Spleen (tissue), 11 donors: ENCODE results near the gene DIRAS2. TPM values are rescaled to one million over a fixed set of nuclear protein-coding genes. Genes with fewer than 3 reads are reported as not detected.

Source experiments
- DNase-seq: peaks from one replicate; pipeline ENCODE4 v3.0.0-alpha.2; 2020
- H3K27ac ChIP-seq, 8 donors: fragments of 200-600 bp; sonication (generic) in 7 of 8; 1 replicate in 4 of 8; 2 replicates in 4 of 8; pipeline versions ENCODE4 v1.5.0 to v1.8.0; 2016 to 2021; ENCODE audit warnings: inconsistent platforms in 4 of 8, mild to moderate bottlenecking in 4 of 8, moderate library complexity in 1 of 8
- H3K27me3 ChIP-seq, 7 donors: fragments of 200-600 bp; sonication (generic) in 6 of 7; replicated peaks in 1 of 7; 1 replicate in 4 of 7; 2 replicates in 3 of 7; pipeline versions ENCODE4 v1.5.0 to v1.8.0; 2016 to 2021; ENCODE audit warnings: inconsistent platforms in 3 of 7, mild to moderate bottlenecking in 1 of 7
- H3K36me3 ChIP-seq, 6 donors: fragments of 200-600 bp; sonication (generic) in 5 of 6; 1 replicate in 4 of 6; 2 replicates in 2 of 6; pipeline versions ENCODE4 v1.5.0 to v1.8.0; 2016 to 2021; ENCODE audit warnings: inconsistent platforms in 2 of 6
- H3K4me1 ChIP-seq, 6 donors: fragments of 200-600 bp; sonication (generic) in 5 of 6; 1 replicate in 3 of 6; 2 replicates in 3 of 6; pipeline versions ENCODE4 v1.5.0 to v1.8.0; 2016 to 2021; ENCODE audit warnings: inconsistent platforms in 3 of 6
- H3K4me3 ChIP-seq, 8 donors: fragments of 200-600 bp; sonication (generic) in 7 of 8; 1 replicate in 4 of 8; 2 replicates in 4 of 8; pipeline versions ENCODE4 v1.5.0 to v1.8.0; 2016 to 2021; ENCODE audit warnings: inconsistent platforms in 4 of 8, mild to moderate bottlenecking in 4 of 8, moderate library complexity in 2 of 8
- H3K9me3 ChIP-seq, 8 donors: fragments of 200-600 bp; sonication (generic) in 7 of 8; 1 replicate in 4 of 8; 2 replicates in 4 of 8; pipeline versions ENCODE4 v1.5.0 to v1.8.0; 2016 to 2021; ENCODE audit warnings: inconsistent platforms in 4 of 8
- POLR2A ChIP-seq, 3 donors: fragments of 450-650 bp; IDR thresholded peaks; one replicate each; pipeline ENCODE4 v1.5.1; 2017; ENCODE audit warnings: antibody characterized with exemption in 3 of 3, mild to moderate bottlenecking in 1 of 3
- POLR2AphosphoS5 ChIP-seq, 3 donors: sonication (generic); formaldehyde crosslinking; IDR thresholded peaks; one replicate each; pipeline ENCODE4 v1.5.1; 2017; ENCODE audit warnings: antibody characterized with exemption in 3 of 3
- WGBS, 5 donors: extraction: QIAGEN DNeasy Blood & Tissue Kit in 3 of 5; methylation state at CpG; one replicate each; pipeline versions ENCODE4 v1.1.5 to v1.1.7; 2013 to 2018; 5-methylcytosine and 5-hydroxymethylcytosine counted together
- intact Hi-C: fragments of 100-400 bp; cut with DNase I; formaldehyde crosslinking; loops from one replicate; pipeline ENCODE4 v1.15.0; 2023; ENCODE audit warnings: low total_unique reads
- polyA plus RNA-seq, 3 donors: library from polyadenylated mRNA; stranded (reverse); fragments of 200-250 nt; gene quantifications; one replicate each; pipeline ENCODE4 v1.2.1, GENCODE V29; 2013
- total RNA-seq, 7 donors: library from RNA; depleted of rRNA in 3 of 7; stranded (reverse); fragments of >200 nt in 3 of 7; fragmentation: NEBNext Ultra II Directional in 4 of 7; extraction: Animal tissue kit (Norgen Biotek cat#: 25700) in 4 of 7; gene quantifications; one replicate each; pipeline versions ENCODE4 v1.1.0 to v1.2.1, GENCODE V29; 2016 to 2021
- TF ChIP-seq, protein P1 (sequence below), 11 experiments: fragments of 200-600 bp in 7 of 11; fragments of 450-650 bp in 4 of 11; sonication (generic) in 4 of 11; IDR thresholded peaks in 8 of 11; conservative IDR thresholded peaks in 3 of 11; 1 replicate in 7 of 11; 2 replicates in 4 of 11; pipeline versions ENCODE4 v1.4.0 to v1.8.0; 2016 to 2021; ENCODE audit warnings: antibody characterized with exemption in 11 of 11, inconsistent platforms in 4 of 11, mild to moderate bottlenecking in 1 of 11
- donor health status: healthy with polysubstance abuse.
- donor health status: DM: no; HTN: no; CAD: no; lungs with moderate emphysema.
- donor health status: DM: no; HTN: no; CAD: no.
- donor health status: Bipolar disorder and iron deficiency.
- donor health status: healthy.
- donor health status: DM: no; HTN: no; CAD: no.
- donor health status: DM: yes; HTN: yes; CAD: no.

DIRAS2 gene
- total and polyA plus RNA-seq, 10 donors, result 0.19 TPM; not detected in 9

GRCh38 chr9:90579181-90579580 is 63.4 kb downstream of the DIRAS2 start:
- H3K27me3 ChIP-seq, result no peaks in the 10 kb centered on the region
- H3K4me3 ChIP-seq, result no peak overlapping the region
- H3K36me3 ChIP-seq, result no peaks in the 10 kb centered on the region
- no peaks in the 10 kb centered on the region for H3K9me3 ChIP-seq
- H3K27ac ChIP-seq, result no peak overlapping the region
- H3K4me1 ChIP-seq, result no peaks in the 10 kb centered on the region
- intact Hi-C loops, result no loop called here
- TF ChIP-seq POLR2AphosphoS5 (IDR thresholded peaks at IDR 0.05) (no peak), POLR2A (IDR thresholded peaks at IDR 0.05) (no peak)
- TF ChIP-seq, protein P1, sequence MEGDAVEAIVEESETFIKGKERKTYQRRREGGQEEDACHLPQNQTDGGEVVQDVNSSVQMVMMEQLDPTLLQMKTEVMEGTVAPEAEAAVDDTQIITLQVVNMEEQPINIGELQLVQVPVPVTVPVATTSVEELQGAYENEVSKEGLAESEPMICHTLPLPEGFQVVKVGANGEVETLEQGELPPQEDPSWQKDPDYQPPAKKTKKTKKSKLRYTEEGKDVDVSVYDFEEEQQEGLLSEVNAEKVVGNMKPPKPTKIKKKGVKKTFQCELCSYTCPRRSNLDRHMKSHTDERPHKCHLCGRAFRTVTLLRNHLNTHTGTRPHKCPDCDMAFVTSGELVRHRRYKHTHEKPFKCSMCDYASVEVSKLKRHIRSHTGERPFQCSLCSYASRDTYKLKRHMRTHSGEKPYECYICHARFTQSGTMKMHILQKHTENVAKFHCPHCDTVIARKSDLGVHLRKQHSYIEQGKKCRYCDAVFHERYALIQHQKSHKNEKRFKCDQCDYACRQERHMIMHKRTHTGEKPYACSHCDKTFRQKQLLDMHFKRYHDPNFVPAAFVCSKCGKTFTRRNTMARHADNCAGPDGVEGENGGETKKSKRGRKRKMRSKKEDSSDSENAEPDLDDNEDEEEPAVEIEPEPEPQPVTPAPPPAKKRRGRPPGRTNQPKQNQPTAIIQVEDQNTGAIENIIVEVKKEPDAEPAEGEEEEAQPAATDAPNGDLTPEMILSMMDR (IDR thresholded peaks at IDR 0.05 in 8 of 11, conservative IDR thresholded peaks at IDR 0.05 in 3 of 11), result no peak
- DNase-seq, result no peak
- WGBS, 5 donors, result 83 to 98% (median 86%) methylated on average over 2 of the region's 2 CpGs

DNA sequence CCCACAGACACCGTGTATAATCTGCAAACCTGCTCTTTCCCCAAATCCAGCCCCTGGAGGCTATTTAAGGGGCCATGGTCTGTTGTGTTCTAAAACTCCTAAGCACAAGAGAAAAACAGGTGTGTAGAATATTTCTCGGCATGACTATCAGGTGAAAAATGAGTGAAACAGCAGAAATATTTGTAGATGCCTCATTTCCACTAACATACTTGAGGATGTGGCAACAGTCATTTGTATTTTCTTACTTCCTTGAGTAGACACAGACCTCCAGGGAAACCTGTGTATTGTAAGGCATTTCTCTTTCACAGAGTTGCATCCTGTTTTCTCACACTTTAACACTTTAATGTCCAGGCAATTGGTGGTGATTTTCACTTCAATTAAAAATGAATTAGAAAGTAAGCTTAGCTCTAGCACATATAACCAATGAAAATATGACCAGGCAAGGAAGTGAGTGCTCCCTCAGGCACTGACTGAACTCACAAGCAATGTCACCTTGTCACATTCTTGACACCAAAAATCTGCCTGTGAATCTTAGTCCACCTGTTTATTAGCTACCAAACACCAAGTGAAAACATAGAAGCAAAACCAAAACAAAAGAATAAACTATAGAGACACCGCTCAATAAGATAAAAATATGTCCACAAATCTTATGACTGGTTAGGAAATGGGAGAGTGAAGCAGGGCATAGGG is 64.4 kb downstream of the DIRAS2 start:
- no peak overlapping the region for H3K27ac ChIP-seq
- H3K4me1 ChIP-seq, result no peaks in the 10 kb centered on the region
- TF ChIP-seq, protein P1 (IDR thresholded peaks at IDR 0.05 in 8 of 11, conservative IDR thresholded peaks at IDR 0.05 in 3 of 11), result no peak
- TF ChIP-seq POLR2A (IDR thresholded peaks at IDR 0.05), result no peak
- no peak for TF ChIP-seq POLR2AphosphoS5 (IDR thresholded peaks at IDR 0.05)
- no peak overlapping the region for H3K4me3 ChIP-seq
- H3K36me3 ChIP-seq, result no peaks in the 10 kb centered on the region
- DNase-seq, result no peak
- WGBS, 5 donors, result 57 to 67% (median 61%) methylated on average over 3 of the region's 3 CpGs
- no peaks in the 10 kb centered on the region for H3K9me3 ChIP-seq
- intact Hi-C loops, result no loop called here
- no peaks in the 10 kb centered on the region for H3K27me3 ChIP-seq

- Histone ChIP-seq H3K9me3 (no peaks in the 10 kb centered on the region), H3K4me1 (no peaks in the 10 kb centered on the region), H3K27ac (no peak overlapping the region), H3K4me3 (no peak overlapping the region), H3K36me3 (no peaks in the 10 kb centered on the region), H3K27me3 (peaks cover 0 to 3% (median 0%) of the 10 kb centered on the region in 7 donors)
- WGBS, 5 donors, result 2 to 12% (median 8%) methylated on average over 1 of the region's 1 CpG
- no peak for DNase-seq
- intact Hi-C loops, result no loop called here
- TF ChIP-seq POLR2AphosphoS5 (IDR thresholded peaks at IDR 0.05), result no peak
- TF ChIP-seq POLR2A (IDR thresholded peaks at IDR 0.05), result no peak
These were observed 73.1 kb downstream of the DIRAS2 start for GRCh38 chr9:90569511-90569910.

- TF ChIP-seq, protein P1 (IDR thresholded peaks at IDR 0.05 in 8 of 11, conservative IDR thresholded peaks at IDR 0.05 in 3 of 11), result no peak
- TF ChIP-seq POLR2AphosphoS5 (IDR thresholded peaks at IDR 0.05) (no peak), POLR2A (IDR thresholded peaks at IDR 0.05) (no peak)
- intact Hi-C loops, result no loop called here
- no peak for DNase-seq
- 59 to 74% (median 66%) methylated on average over 3 of the region's 3 CpGs for WGBS, 5 donors
- Histone ChIP-seq H3K4me3 (no peak overlapping the region), H3K9me3 (no peaks in the 10 kb centered on the region), H3K36me3 (no peaks in the 10 kb centered on the region), H3K27ac (no peak overlapping the region), H3K4me1 (no peaks in the 10 kb centered on the region), H3K27me3 (peaks cover 0 to 3% (median 0%) of the 10 kb centered on the region in 7 donors)
These were observed 74.0 kb downstream of the DIRAS2 start for GRCh38 chr9:90568667-90569066.
